ENCODE data around the gene ANKRD28.
"Not testable (repeated sequence)": the region's sequence is repeated elsewhere in the genome, so short reads cannot be mapped to it uniquely, and the experiment has no call there.

ANKRD28 gene

GRCh38 chr3:15750143-15750542, 47.6 kb downstream of the ANKRD28 start:
- TF ChIP-seq CTCF (conservative IDR thresholded peaks at IDR 0.05; ENCODE audit: low read length) = no peak
- H3K4me3 ChIP-seq (ENCODE audit: low read length) = no peak overlapping the region
- no peak for DNase-seq (ENCODE audit: low read depth)

GRCh38 chr3:15745896-15746295, 51.9 kb downstream of the ANKRD28 start:
- not testable (repeated sequence) for H3K4me3 ChIP-seq (ENCODE audit: low read length); DNase-seq (ENCODE audit: low read depth)

- no peak for TF ChIP-seq CTCF (conservative IDR thresholded peaks at IDR 0.05; ENCODE audit: low read length)
- H3K4me3 ChIP-seq (ENCODE audit: low read length) = no peak overlapping the region
- no peak for DNase-seq (ENCODE audit: low read depth)
Observed at GRCh38 chr3:15744176-15744575, 53.6 kb downstream of the ANKRD28 start.

- no peak overlapping the region for H3K4me3 ChIP-seq (ENCODE audit: low read length)
- DNase-seq (ENCODE audit: low read depth) = no peak
- no peak for TF ChIP-seq CTCF (conservative IDR thresholded peaks at IDR 0.05; ENCODE audit: low read length)
Observed at GRCh38 chr3:15743587-15744009, 54.2 kb downstream of the ANKRD28 start.

- DNase-seq (ENCODE audit: low read depth); H3K4me3 ChIP-seq (ENCODE audit: low read length): not testable (repeated sequence)
Observed at GRCh38 chr3:15742236-15742635, 55.5 kb downstream of the ANKRD28 start.

- not testable (repeated sequence) for DNase-seq (ENCODE audit: low read depth); H3K4me3 ChIP-seq (ENCODE audit: low read length)
Observed at GRCh38 chr3:15738616-15739005, 59.2 kb downstream of the ANKRD28 start.

- H3K4me3 ChIP-seq (ENCODE audit: low read length) = no peak overlapping the region
- DNase-seq (ENCODE audit: low read depth) = no peak
- no peak for TF ChIP-seq CTCF (conservative IDR thresholded peaks at IDR 0.05; ENCODE audit: low read length)
Observed at GRCh38 chr3:15731024-15731423, 66.8 kb downstream of the ANKRD28 start.

- no peak overlapping the region for H3K4me3 ChIP-seq (ENCODE audit: low read length)
- no peak for TF ChIP-seq CTCF (conservative IDR thresholded peaks at IDR 0.05; ENCODE audit: low read length)
- DNase-seq (ENCODE audit: low read depth) = peak; percentile 29
Observed at GRCh38 chr3:15728766-15729165, 69.0 kb downstream of the ANKRD28 start.

GRCh38 chr3:15726881-15727280, 70.9 kb downstream of the ANKRD28 start:
- no peak overlapping the region for H3K4me3 ChIP-seq (ENCODE audit: low read length)
- TF ChIP-seq CTCF (conservative IDR thresholded peaks at IDR 0.05; ENCODE audit: low read length) = no peak
- DNase-seq (ENCODE audit: low read depth) = no peak

All from AG10803 (cell line).